ENCODE data around the gene COTL1. TPM values are rescaled to one million over a fixed set of nuclear protein-coding genes. Genes with fewer than 3 reads are reported as not detected.

Gene COTL1
- total RNA-seq, 4 donors from 2014 or later: 34.5 to 42.9 (median 40.7) TPM

GRCh38 chr16:84613408-84614072 lies 4.3 kb downstream of the COTL1 start:
- peaks cover 0 to 9% (median 0%) of the 10 kb centered on the region in 4 donors for H3K27me3 ChIP-seq
- no peak for DNase-seq (ENCODE audit: extremely low spot score)
- H3K36me3 ChIP-seq: no peaks in the 10 kb centered on the region
- H3K27ac ChIP-seq (replicated peaks in 1 of 4): peak overlapping the region; percentile 28 to 61 (median 36)
- peaks cover 22 to 68% (median 64%) of the 10 kb centered on the region in 4 donors for H3K4me1 ChIP-seq
- no peaks in the 10 kb centered on the region for H3K9me3 ChIP-seq
- no peak overlapping the region for H3K4me3 ChIP-seq
- 85% methylated on average over 7 of the region's 7 CpGs for WGBS
- no peak for TF ChIP-seq CTCF (IDR thresholded peaks at IDR 0.05)
- TF ChIP-seq EP300 (IDR thresholded peaks at IDR 0.05): no peak
- no peak for TF ChIP-seq POLR2A (IDR thresholded peaks at IDR 0.05; ENCODE audit: low read depth)
- no peak for TF ChIP-seq POLR2AphosphoS5 (IDR thresholded peaks at IDR 0.05)
- intact Hi-C loops (cut with DNase I): no loop called here

GRCh38 chr16:84612686-84613085 lies 5.2 kb downstream of the COTL1 start:
- Histone ChIP-seq H3K36me3 (no peaks in the 10 kb centered on the region), H3K4me3 (no peak overlapping the region), H3K9me3 (no peaks in the 10 kb centered on the region), H3K4me1 (peaks cover 20 to 62% (median 60%) of the 10 kb centered on the region in 4 donors), H3K27ac (replicated peaks in 1 of 4) (no peak overlapping the region), H3K27me3 (peaks cover 0 to 9% (median 0%) of the 10 kb centered on the region in 4 donors)
- 98% methylated on average over 7 of the region's 7 CpGs for WGBS
- DNase-seq (ENCODE audit: extremely low spot score): no peak
- no peak for TF ChIP-seq POLR2AphosphoS5 (IDR thresholded peaks at IDR 0.05)
- TF ChIP-seq EP300 (IDR thresholded peaks at IDR 0.05): no peak
- TF ChIP-seq POLR2A (IDR thresholded peaks at IDR 0.05; ENCODE audit: low read depth): no peak
- TF ChIP-seq CTCF (IDR thresholded peaks at IDR 0.05): no peak
- intact Hi-C loops (cut with DNase I): no loop called here

GRCh38 chr16:84611041-84611440 lies 6.8 kb downstream of the COTL1 start:
- no peak overlapping the region for H3K4me3 ChIP-seq
- intact Hi-C loops (cut with DNase I): no loop called here
- H3K27me3 ChIP-seq: peaks cover 0 to 9% (median 0%) of the 10 kb centered on the region in 4 donors
- WGBS: 25% methylated on average over 4 of the region's 4 CpGs
- no peak for TF ChIP-seq CTCF (IDR thresholded peaks at IDR 0.05)
- no peak for TF ChIP-seq POLR2AphosphoS5 (IDR thresholded peaks at IDR 0.05)
- TF ChIP-seq POLR2A (IDR thresholded peaks at IDR 0.05; ENCODE audit: low read depth): no peak
- TF ChIP-seq EP300 (IDR thresholded peaks at IDR 0.05): no peak
- H3K36me3 ChIP-seq: no peaks in the 10 kb centered on the region
- no peaks in the 10 kb centered on the region for H3K9me3 ChIP-seq
- no peak for DNase-seq (ENCODE audit: extremely low spot score)
- peak overlapping the region in 1 of 4 donors; percentile 22 for H3K27ac ChIP-seq (replicated peaks in 1 of 4)
- peaks cover 6 to 45% (median 44%) of the 10 kb centered on the region in 4 donors for H3K4me1 ChIP-seq

- H3K4me3 ChIP-seq: no peak overlapping the region
- no peak for DNase-seq (ENCODE audit: extremely low spot score)
- no peaks in the 10 kb centered on the region for H3K9me3 ChIP-seq
- TF ChIP-seq POLR2A (IDR thresholded peaks at IDR 0.05; ENCODE audit: low read depth) (no peak), POLR2AphosphoS5 (IDR thresholded peaks at IDR 0.05) (no peak), CTCF (IDR thresholded peaks at IDR 0.05) (no peak), EP300 (IDR thresholded peaks at IDR 0.05) (no peak)
- H3K27me3 ChIP-seq: peaks cover 0 to 7% (median 0%) of the 10 kb centered on the region in 4 donors
- H3K27ac ChIP-seq (replicated peaks in 1 of 4): no peak overlapping the region
- peaks cover 6 to 41% (median 38%) of the 10 kb centered on the region in 4 donors for H3K4me1 ChIP-seq
- H3K36me3 ChIP-seq: no peaks in the 10 kb centered on the region
- intact Hi-C loops (cut with DNase I): no loop called here
- WGBS: 100% methylated on average over 1 of the region's 1 CpG
Measured at GRCh38 chr16:84610376-84610775, 7.5 kb downstream of the COTL1 start.
